ENCODE measurements around the gene ZNF525.

DNA sequence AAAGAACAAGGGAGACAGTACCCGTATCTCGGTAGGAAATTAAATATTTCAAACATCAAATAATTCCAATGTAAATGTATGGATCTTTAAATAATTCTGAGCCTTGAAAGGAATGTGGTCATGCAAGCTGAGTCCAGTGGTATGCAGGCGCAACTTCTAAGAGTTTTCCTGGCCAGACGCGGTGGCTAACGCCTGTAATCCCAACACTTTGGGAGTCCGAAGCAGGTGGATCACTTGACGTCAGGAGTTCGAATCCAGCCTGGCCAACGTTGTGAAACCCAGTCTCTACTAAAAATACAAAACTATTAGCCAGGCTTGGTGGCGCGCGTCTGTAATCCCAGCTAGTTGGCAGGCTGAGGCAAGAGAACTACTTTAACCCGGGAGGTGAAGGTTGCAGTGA, 33.0 kb upstream of the ZNF525 start:
- TF ChIP-seq SPI1 (IDR thresholded peaks at IDR 0.05; ENCODE audit: low read depth, low read length) (no peak), POLR2A (IDR thresholded peaks at IDR 0.05; ENCODE audit: low read depth, low read length) (no peak), POLR2AphosphoS5 (IDR thresholded peaks at IDR 0.05; ENCODE audit: low read depth, low read length) (no peak)

Data from GM12891 (cell line).